ENCODE results near the gene VMP1.
A peak's percentile ranks its signal among the peaks of the same experiment; 100 is the strongest.

VMP1 gene

DNA sequence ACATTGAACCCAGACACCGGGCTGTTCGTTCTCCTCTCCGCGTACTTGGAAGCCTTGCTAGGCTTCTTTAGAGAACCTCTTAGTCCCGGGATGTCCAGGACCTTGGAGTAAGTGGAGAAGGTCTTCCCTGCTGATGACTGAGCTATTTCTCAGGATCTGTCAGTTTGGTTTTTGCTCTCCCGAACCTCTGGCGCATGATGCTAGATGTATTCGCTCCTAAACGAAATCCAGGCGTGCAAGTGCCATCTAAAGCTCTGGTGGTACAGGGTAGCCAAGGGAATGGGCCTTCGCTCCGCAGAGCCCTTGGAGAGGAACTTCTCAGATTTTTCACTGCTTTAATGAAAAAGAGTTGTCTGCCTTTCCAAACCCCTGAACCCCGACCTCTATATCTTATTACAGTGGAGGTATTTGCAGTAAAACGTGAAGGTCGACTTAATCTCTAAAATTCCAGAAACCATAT lies 547 bp downstream of the VMP1 start:
- H3K4me2 ChIP-seq (ENCODE audit: low read depth, low read length, poor library complexity, severe bottlenecking), result peak overlapping the region; percentile 75
- H3K9me2 ChIP-seq (replicated peaks; ENCODE audit: insufficient read depth, low read length), result no peaks in the 10 kb centered on the region
- peaks cover 99% of the 10 kb centered on the region for H3K79me2 ChIP-seq (ENCODE audit: insufficient read depth, low read length)
- peaks cover 6% of the 10 kb centered on the region; the same call in 1 of the 2 replicates for H4K20me1 ChIP-seq (ENCODE audit: low read depth, low read length)
- no peaks in the 10 kb centered on the region for H3K27me3 ChIP-seq (ENCODE audit: low read length)
- H3K36me3 ChIP-seq (ENCODE audit: low read length), result no peaks in the 10 kb centered on the region
- peak overlapping the region; percentile 90 for H3K4me3 ChIP-seq (ENCODE audit: insufficient read depth, low read length, poor library complexity, severe bottlenecking)
- H2AFZ ChIP-seq (ENCODE audit: low read depth, low read length, severe bottlenecking), result peak overlapping the region; percentile 60
- H3F3A ChIP-seq (ENCODE audit: insufficient read depth), result peaks cover 24% of the 10 kb centered on the region
- no peaks in the 10 kb centered on the region for H3K9me3 ChIP-seq (ENCODE audit: insufficient read depth, low read length)
- no peak for TF ChIP-seq EZH2phosphoT487 (conservative IDR thresholded peaks at IDR 0.05; ENCODE audit: low read length)
- TF ChIP-seq, protein P1, sequence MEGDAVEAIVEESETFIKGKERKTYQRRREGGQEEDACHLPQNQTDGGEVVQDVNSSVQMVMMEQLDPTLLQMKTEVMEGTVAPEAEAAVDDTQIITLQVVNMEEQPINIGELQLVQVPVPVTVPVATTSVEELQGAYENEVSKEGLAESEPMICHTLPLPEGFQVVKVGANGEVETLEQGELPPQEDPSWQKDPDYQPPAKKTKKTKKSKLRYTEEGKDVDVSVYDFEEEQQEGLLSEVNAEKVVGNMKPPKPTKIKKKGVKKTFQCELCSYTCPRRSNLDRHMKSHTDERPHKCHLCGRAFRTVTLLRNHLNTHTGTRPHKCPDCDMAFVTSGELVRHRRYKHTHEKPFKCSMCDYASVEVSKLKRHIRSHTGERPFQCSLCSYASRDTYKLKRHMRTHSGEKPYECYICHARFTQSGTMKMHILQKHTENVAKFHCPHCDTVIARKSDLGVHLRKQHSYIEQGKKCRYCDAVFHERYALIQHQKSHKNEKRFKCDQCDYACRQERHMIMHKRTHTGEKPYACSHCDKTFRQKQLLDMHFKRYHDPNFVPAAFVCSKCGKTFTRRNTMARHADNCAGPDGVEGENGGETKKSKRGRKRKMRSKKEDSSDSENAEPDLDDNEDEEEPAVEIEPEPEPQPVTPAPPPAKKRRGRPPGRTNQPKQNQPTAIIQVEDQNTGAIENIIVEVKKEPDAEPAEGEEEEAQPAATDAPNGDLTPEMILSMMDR (IDR thresholded peaks at IDR 0.05; ENCODE audit: insufficient read depth, low read length, poor library complexity, severe bottlenecking), result no peak
- H3K27ac ChIP-seq (ENCODE audit: low read depth, low read length), result peak overlapping the region; percentile 78
- peak overlapping the region; percentile 83 for H3K9ac ChIP-seq (ENCODE audit: low read length)

DNA sequence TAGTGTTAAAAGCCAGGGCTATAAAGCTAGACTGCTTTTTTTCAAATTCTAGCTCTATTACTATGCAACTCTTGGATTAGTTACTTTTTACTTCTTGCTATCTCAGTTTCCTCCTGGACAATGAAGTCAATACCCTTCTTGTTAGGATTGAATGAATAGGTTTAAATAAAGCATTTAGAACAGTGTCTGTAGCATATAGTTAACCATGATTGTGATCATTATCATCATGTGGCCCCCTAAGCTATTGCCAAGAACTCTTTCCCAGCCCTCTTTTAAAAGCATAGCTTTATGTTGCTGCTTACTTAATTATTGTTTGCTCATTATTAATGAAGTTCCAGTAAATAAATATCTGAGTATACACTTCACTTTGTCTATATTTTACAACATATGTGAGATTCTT lies 4.5 kb downstream of the VMP1 start:
- Histone ChIP-seq H3K79me2 (ENCODE audit: insufficient read depth, low read length) (peaks cover 96% of the 10 kb centered on the region), H4K20me1 (ENCODE audit: low read depth, low read length) (peaks cover 3% of the 10 kb centered on the region; the same call in 1 of the 2 replicates), H3K9me3 (ENCODE audit: insufficient read depth, low read length) (no peaks in the 10 kb centered on the region), H3K4me3 (ENCODE audit: insufficient read depth, low read length, poor library complexity, severe bottlenecking) (no peak overlapping the region), H3K9me2 (replicated peaks; ENCODE audit: insufficient read depth, low read length) (no peaks in the 10 kb centered on the region), H3K36me3 (ENCODE audit: low read length) (no peaks in the 10 kb centered on the region), H3K9ac (ENCODE audit: low read length) (no peak overlapping the region), H3K4me2 (ENCODE audit: low read depth, low read length, poor library complexity, severe bottlenecking) (no peak overlapping the region), H3K27ac (ENCODE audit: low read depth, low read length) (no peak overlapping the region), H3K27me3 (ENCODE audit: low read length) (no peaks in the 10 kb centered on the region), H3F3A (ENCODE audit: insufficient read depth) (peaks cover 16% of the 10 kb centered on the region; the same call in 1 of the 2 replicates), H2AFZ (ENCODE audit: low read depth, low read length, severe bottlenecking) (no peak overlapping the region)
- TF ChIP-seq, protein P1 (IDR thresholded peaks at IDR 0.05; ENCODE audit: insufficient read depth, low read length, poor library complexity, severe bottlenecking), result no peak
- TF ChIP-seq EZH2phosphoT487 (conservative IDR thresholded peaks at IDR 0.05; ENCODE audit: low read length), result no peak

DNA sequence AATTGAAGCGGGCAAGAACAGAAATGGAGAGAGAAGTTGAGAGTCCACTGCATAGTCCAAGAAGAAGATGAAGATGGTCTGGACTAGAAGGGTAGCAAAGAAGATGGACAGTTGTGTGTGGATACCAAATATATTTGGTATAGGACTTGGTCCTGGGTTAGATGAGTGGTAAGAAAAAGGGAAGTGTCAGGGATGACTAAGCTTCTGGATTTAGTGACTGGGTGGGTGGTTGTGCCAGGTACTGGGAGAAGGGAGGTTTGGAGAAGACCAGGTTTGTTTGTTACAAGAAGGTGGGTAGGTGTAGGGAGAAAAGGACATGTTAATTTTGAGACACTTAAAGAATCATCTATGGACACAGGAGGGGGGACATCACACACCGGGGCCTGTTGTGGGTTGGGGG lies 5.4 kb downstream of the VMP1 start:
- no peaks in the 10 kb centered on the region for H3K27me3 ChIP-seq (ENCODE audit: low read length)
- peaks cover 97% of the 10 kb centered on the region for H3K79me2 ChIP-seq (ENCODE audit: insufficient read depth, low read length)
- no peaks in the 10 kb centered on the region for H3K9me3 ChIP-seq (ENCODE audit: insufficient read depth, low read length)
- no peaks in the 10 kb centered on the region for H3K9me2 ChIP-seq (replicated peaks; ENCODE audit: insufficient read depth, low read length)
- H3K4me2 ChIP-seq (ENCODE audit: low read depth, low read length, poor library complexity, severe bottlenecking), result no peak overlapping the region
- TF ChIP-seq, protein P1 (IDR thresholded peaks at IDR 0.05; ENCODE audit: insufficient read depth, low read length, poor library complexity, severe bottlenecking), result no peak
- no peak for TF ChIP-seq EZH2phosphoT487 (conservative IDR thresholded peaks at IDR 0.05; ENCODE audit: low read length)
- H3K9ac ChIP-seq (ENCODE audit: low read length), result no peak overlapping the region
- no peak overlapping the region for H3K4me3 ChIP-seq (ENCODE audit: insufficient read depth, low read length, poor library complexity, severe bottlenecking)
- peaks cover 16% of the 10 kb centered on the region; the same call in 1 of the 2 replicates for H3F3A ChIP-seq (ENCODE audit: insufficient read depth)
- no peaks in the 10 kb centered on the region for H3K36me3 ChIP-seq (ENCODE audit: low read length)
- H2AFZ ChIP-seq (ENCODE audit: low read depth, low read length, severe bottlenecking), result no peak overlapping the region
- no peak overlapping the region for H3K27ac ChIP-seq (ENCODE audit: low read depth, low read length)
- H4K20me1 ChIP-seq (ENCODE audit: low read depth, low read length), result peaks cover 3% of the 10 kb centered on the region; the same call in 1 of the 2 replicates
